ENCODE measurements around the gene ST6GALNAC4.

GRCh38 chr9:127874301-127875221 lies 42.3 kb downstream of the ST6GALNAC4 start:
- TF ChIP-seq CTCF (IDR thresholded peaks at IDR 0.05): no peak
- no peak for TF ChIP-seq POLR2A (IDR thresholded peaks at IDR 0.05)

Data from lower leg skin (tissue), 3 donors.